HepG2 (cell line): ENCODE measurements around the gene LMNTD1. TPM values are rescaled to one million over a fixed set of nuclear protein-coding genes. Genes with fewer than 3 reads are reported as not detected.

Experiments used
- BCLAF1 ChIP-seq: fragments of 450-650 bp; IDR thresholded peaks from 2 replicates; pipeline ENCODE4 v1.6.1; 2017; ENCODE audit warnings: mild to moderate bottlenecking
- KIAA2018 ChIP-seq: sonication (generic); formaldehyde crosslinking; IDR thresholded peaks from 2 replicates; pipeline ENCODE4 v1.5.0; 2020; ENCODE audit warnings: mild to moderate bottlenecking, missing genetic modification reagents, borderline replicate concordance
- polyA plus RNA-seq, 8 experiments: library from polyadenylated mRNA; depleted of rRNA in 3 of 8; stranded (reverse) in 7 of 8; unstranded in 1 of 8; fragments of >200 nt; fragmentation: Illumina TruSeq in 4 of 8; extraction: Trizol in 4 of 8; gene quantifications; 2 replicates each; pipeline versions ENCODE4 v1.2.1 to v1.2.3, GENCODE V29; 2011 to 2016; ENCODE audit warnings: low read depth in 4 of 8, missing spikeins in 1 of 8, mixed read lengths in 1 of 8; ENCODE audit not compliant: insufficient read depth in 1 of 8
- total RNA-seq, 5 experiments: library from RNA; depleted of rRNA; stranded (reverse); fragments of >200 nt; fragmentation: Illumina TruSeq; extraction: Trizol; gene quantifications; 2 replicates each; pipeline ENCODE4 v1.2.3, GENCODE V29; 2016; ENCODE audit warnings: low read depth in 1 of 5

Gene LMNTD1
- total and polyA plus RNA-seq, 2 of the 13 experiments (the other 11 are each of a cell fraction or from before 2014, with no cell fraction given) = not detected

GRCh38 chr12:25497021-25497420, 56.1 kb downstream of the LMNTD1 start (continued):
- TF ChIP-seq KIAA2018 (CRISPR knock-in tag) (no peak), BCLAF1 (no peak)
